ENCODE data around the gene FPGS. TPM values are rescaled to one million over a fixed set of nuclear protein-coding genes. Genes with fewer than 3 reads are reported as not detected.
"Not testable (repeated sequence)": the region's sequence is repeated elsewhere in the genome, so short reads cannot be mapped to it uniquely, and the experiment has no call there.

The FPGS gene
- total RNA-seq, 4 donors from 2014 or later, result 87.1 to 167 (median 99.5) TPM

DNA sequence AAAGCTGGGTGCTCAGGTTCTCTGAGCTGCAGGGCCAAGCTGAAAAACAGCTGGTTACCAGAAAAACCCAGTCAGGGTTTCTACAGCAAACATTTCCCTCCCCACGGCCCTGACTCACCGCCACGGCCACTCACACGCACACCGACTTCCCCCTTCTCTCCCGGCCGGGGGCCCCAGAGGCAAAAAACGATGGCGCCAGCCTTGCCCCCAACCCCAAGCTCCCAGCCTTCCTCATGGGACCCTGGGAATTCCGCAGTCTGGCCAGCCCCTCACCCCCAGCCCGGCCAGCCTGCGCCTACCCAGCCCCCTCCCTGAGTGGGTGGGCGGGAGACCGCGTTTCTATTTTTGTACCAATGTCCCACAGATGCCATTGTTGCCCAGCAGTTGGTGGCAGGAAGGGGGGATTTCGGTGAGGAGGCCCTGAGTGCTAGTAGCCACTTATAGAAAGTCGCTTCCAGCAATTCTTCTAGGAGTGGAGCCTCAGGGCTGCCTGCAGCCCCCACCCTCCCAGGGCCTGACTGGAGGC is 33.4 kb downstream of the FPGS start:
- DNase-seq (ENCODE audit: low spot score), result no peak
- ATAC-seq (ENCODE audit: low FRiP score), result no peak
- TF ChIP-seq CTCF (IDR thresholded peaks at IDR 0.05), result no peak

- DNase-seq (ENCODE audit: low spot score); ATAC-seq (ENCODE audit: low FRiP score): not testable (repeated sequence)
Observed at GRCh38 chr9:127836561-127836960, 33.9 kb downstream of the FPGS start.

DNA sequence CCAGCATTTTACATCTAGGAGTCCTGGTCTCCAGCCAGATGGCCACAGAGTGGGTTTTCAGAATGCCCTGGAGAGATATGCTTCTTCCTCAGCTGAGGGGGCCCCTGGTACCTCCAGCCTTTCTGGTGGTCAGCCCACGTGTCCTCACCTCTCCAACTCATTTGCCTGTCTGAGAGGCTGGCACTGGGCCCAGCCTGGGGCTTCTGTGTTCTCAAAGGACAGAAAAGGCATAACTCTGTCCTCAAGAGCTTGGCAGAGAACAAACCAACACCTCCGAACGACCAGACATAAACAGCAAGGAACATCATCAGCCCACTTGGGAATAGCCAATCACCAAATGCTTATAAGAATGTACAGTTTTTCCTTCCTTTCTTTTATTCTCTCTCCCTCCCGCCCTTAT is 34.7 kb downstream of the FPGS start:
- DNase-seq (ENCODE audit: low spot score) (no peak), ATAC-seq (ENCODE audit: low FRiP score) (no peak)
- no peak for TF ChIP-seq CTCF (IDR thresholded peaks at IDR 0.05)

- DNase-seq (ENCODE audit: low spot score) (peak; percentile 76), ATAC-seq (ENCODE audit: low FRiP score) (peak; percentile 98)
- TF ChIP-seq CTCF (IDR thresholded peaks at IDR 0.05), result no peak
Observed at GRCh38 chr9:127838375-127839078, 35.8 kb downstream of the FPGS start.

DNA sequence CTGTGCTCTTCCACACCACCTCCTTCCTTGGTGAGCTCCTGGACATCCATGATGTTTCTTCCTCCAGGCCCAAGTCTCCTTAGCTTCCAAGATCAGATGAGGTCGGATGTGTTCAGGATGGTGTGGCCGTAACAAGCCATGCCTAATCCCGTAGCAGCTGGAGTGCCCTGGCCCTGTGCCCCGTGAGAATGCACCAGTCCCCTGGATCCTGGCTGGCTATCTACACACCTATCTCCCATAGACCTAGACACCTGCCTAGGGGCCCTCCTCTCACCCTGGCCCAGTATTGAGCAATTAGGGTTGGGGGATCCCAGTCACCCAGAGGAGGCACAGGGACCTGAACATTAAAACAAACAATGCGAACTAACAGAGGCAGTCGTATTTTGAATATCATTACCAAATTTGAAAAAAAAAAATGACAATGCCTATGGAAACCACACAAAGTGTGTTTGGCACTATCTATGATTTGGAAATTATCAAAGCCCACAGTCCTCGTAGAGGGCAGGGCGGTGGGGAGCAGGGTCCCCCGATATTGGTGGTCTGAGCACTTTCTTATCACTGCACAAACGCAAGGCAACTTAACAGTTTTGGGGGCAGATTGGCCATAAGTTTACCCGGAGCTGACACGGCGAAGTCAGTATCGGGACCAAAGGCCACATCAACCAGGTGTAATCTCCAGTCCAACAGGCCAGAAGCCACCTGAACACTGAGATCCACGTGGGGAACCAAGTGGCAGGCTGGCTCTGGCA is 38.6 kb downstream of the FPGS start:
- DNase-seq (ENCODE audit: low spot score), result no peak
- ATAC-seq (ENCODE audit: low FRiP score), result no peak
- no peak for TF ChIP-seq CTCF (IDR thresholded peaks at IDR 0.05)

GRCh38 chr9:127844821-127845359 is 42.2 kb downstream of the FPGS start:
- no peak for TF ChIP-seq CTCF (IDR thresholded peaks at IDR 0.05)
- DNase-seq (ENCODE audit: low spot score) (no peak), ATAC-seq (ENCODE audit: low FRiP score) (no peak)

DNA sequence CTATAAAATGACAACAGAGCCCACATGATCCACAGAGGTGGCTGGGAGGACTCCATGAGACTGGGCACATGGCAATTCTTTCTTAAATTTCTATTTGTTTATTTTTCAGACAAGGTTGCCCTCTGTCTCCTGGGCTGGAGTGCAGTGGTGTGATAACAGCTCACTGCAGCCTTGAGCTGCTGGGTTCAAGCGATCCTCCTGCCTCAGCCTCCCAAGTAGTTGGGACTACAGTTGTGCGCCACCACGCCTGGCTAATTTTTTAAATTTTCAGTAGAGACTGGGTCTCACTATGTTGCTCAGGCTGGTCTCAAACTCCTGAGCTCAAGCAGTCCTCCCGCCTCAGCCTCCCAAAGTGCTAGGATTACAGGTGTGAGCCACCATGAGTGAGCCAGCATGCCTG is 42.9 kb downstream of the FPGS start:
- DNase-seq (ENCODE audit: low spot score); ATAC-seq (ENCODE audit: low FRiP score): not testable (repeated sequence)

Data from omental fat pad (tissue), 4 donors.